ENCODE measurements around the gene AMPD2. TPM values are rescaled to one million over a fixed set of nuclear protein-coding genes. Genes with fewer than 3 reads are reported as not detected.

AMPD2 gene
- total RNA-seq, 2 experiments from 2014 or later, result 170 to 191 TPM

Other genes with a start within 250 kb of the AMPD2 start
- gene SORT1, start 221.9 kb upstream of the AMPD2 start, total RNA-seq, result under 1 TPM; 0.22 to 0.73 TPM
- 10 to 100 TPM; 29.8 to 33.8 TPM for gene PSMA5, start 193.4 kb upstream of the AMPD2 start, total RNA-seq
- gene SYPL2, start 153.3 kb upstream of the AMPD2 start, total RNA-seq, result not detected
- 10 to 100 TPM; 11.8 to 13.1 TPM for gene ATXN7L2, start 135.9 kb upstream of the AMPD2 start, total RNA-seq
- 10 to 100 TPM; 12.0 to 15.0 TPM for gene CYB561D1, start 125.7 kb upstream of the AMPD2 start, total RNA-seq
- gene AMIGO1, start 110.1 kb upstream of the AMPD2 start, total RNA-seq, result 10 to 100 TPM; 16.9 TPM
- gene GPR61, start 80.0 kb upstream of the AMPD2 start, total RNA-seq, result under 1 TPM; 0.53 to 0.85 TPM
- 1 to 10 TPM; 5.1 to 5.4 TPM for gene GNAI3, start 71.2 kb upstream of the AMPD2 start, total RNA-seq
- not detected for gene GNAT2, start 221 bp upstream of the AMPD2 start, total RNA-seq
- gene GSTM4, start 36.3 kb downstream of the AMPD2 start, total RNA-seq, result 10 to 100 TPM; 17.7 to 20.7 TPM
- gene GSTM2, start 48.2 kb downstream of the AMPD2 start, total RNA-seq, result 100 to 1,000 TPM; 106 to 107 TPM
- gene GSTM1, start 68.0 kb downstream of the AMPD2 start, total RNA-seq, result 10 to 100 TPM; 31.9 to 36.2 TPM
- gene GSTM5, start 92.4 kb downstream of the AMPD2 start, total RNA-seq, result under 1 TPM; 0.20 to 0.36 TPM
- 10 to 100 TPM; 14.8 to 15.4 TPM for gene GSTM3, start 121.2 kb downstream of the AMPD2 start, total RNA-seq
- gene EPS8L3, start 144.1 kb downstream of the AMPD2 start, total RNA-seq, result not detected